Activated CD4-positive, alpha-beta T cell treated with anti-CD3 and anti-CD28 coated beads for 1 hour (primary cell): ENCODE measurements around the gene NETO2.
"Not testable (repeated sequence)": the region's sequence is repeated elsewhere in the genome, so short reads cannot be mapped to it uniquely, and the experiment has no call there.

Experiments
- DNase-seq: peaks from one replicate; pipeline ENCODE4 v3.0.0-alpha.2; 2020

Gene NETO2

GRCh38 chr16:47143677-47144558 lies at the start of gene NETO2:
NETO2 (minus strand) TSS chr16:47143945; CDS start chr16:47143612, 333 bp downstream.
- DNase-seq: peak; percentile 44

- no peak for DNase-seq
These were observed 38.6 kb upstream of the NETO2 start for GRCh38 chr16:47182318-47182717.

GRCh38 chr16:47181066-47181465 lies 37.3 kb upstream of the NETO2 start:
- not testable (repeated sequence) for DNase-seq

- DNase-seq: no peak
These were observed 36.3 kb upstream of the NETO2 start for GRCh38 chr16:47180073-47180472.

GRCh38 chr16:47175152-47175551 lies 31.4 kb upstream of the NETO2 start:
- no peak for DNase-seq

- DNase-seq: no peak
These were observed 19.1 kb upstream of the NETO2 start for GRCh38 chr16:47162670-47163420.

GRCh38 chr16:47161464-47161863 lies 17.7 kb upstream of the NETO2 start:
- no peak for DNase-seq

GRCh38 chr16:47160422-47160821 lies 16.7 kb upstream of the NETO2 start:
- DNase-seq: no peak

GRCh38 chr16:47158992-47159391 lies 15.2 kb upstream of the NETO2 start:
- DNase-seq: no peak

GRCh38 chr16:47156680-47157215 lies 13.0 kb upstream of the NETO2 start:
- no peak for DNase-seq

GRCh38 chr16:47152501-47152900 lies 8.8 kb upstream of the NETO2 start:
- DNase-seq: not testable (repeated sequence)

- no peak for DNase-seq
These were observed 6.3 kb upstream of the NETO2 start for GRCh38 chr16:47150067-47150466.

- DNase-seq: no peak
These were observed 773 bp upstream of the NETO2 start for GRCh38 chr16:47144559-47144877.

GRCh38 chr16:47142821-47143676 lies 696 bp downstream of the NETO2 start:
- DNase-seq: peak; percentile 38

- no peak for DNase-seq
These were observed 1.3 kb downstream of the NETO2 start for GRCh38 chr16:47142486-47142820.

- DNase-seq: peak; percentile 75
These were observed 1.8 kb downstream of the NETO2 start for GRCh38 chr16:47141773-47142485.

- DNase-seq: no peak
These were observed 3.1 kb downstream of the NETO2 start for GRCh38 chr16:47140686-47141085.

- no peak for DNase-seq
These were observed 4.1 kb downstream of the NETO2 start for GRCh38 chr16:47139561-47140185.

- DNase-seq: not testable (repeated sequence)
These were observed 5.8 kb downstream of the NETO2 start for GRCh38 chr16:47137925-47138324.

GRCh38 chr16:47136099-47136842 lies 7.5 kb downstream of the NETO2 start:
- DNase-seq: no peak

GRCh38 chr16:47134550-47134949 lies 9.2 kb downstream of the NETO2 start:
- DNase-seq: no peak
